Measurements from ENCODE around the gene BCKDHA.

DNA sequence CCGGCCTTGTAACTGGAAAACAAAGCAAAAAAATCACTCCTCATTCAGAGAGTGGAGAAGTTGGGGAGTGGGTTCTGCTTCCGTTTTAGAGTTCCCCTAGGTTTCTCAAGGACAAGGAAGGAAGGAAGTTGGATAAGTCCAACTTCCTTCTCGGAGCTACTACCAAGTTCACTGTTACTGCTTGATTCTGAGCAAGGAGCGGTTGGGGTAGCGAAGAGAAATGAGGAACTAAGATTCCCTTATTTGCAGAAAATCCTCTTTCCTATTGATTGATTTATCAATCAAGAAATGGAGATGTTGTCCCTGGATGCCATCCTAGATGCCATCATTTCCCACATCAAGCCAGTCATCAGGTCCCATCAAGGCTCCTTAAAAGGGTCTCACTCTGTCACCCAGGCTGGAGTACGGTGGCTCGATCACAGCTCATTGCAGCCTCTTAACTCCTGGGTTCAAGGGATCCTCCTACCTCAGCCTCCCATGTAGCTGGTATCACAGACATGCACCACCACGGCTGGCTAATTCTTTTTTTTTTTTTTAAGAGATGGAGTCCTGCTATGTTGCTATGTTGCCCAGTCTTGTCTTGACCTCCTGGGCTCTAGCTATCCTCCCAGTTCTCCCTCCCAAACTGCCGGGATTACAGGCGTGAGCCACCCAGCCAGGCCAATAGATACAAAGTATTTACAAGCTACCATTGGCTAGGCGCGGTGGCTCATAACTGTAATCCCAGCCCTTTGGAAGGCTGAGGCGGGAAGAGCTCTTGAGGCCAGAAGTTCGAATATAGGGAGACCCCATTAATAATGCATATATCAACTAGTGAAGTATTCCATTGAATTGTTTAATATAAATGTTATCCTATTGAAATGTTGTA lies 32.9 kb upstream of the BCKDHA start:
- TF ChIP-seq, protein P1, sequence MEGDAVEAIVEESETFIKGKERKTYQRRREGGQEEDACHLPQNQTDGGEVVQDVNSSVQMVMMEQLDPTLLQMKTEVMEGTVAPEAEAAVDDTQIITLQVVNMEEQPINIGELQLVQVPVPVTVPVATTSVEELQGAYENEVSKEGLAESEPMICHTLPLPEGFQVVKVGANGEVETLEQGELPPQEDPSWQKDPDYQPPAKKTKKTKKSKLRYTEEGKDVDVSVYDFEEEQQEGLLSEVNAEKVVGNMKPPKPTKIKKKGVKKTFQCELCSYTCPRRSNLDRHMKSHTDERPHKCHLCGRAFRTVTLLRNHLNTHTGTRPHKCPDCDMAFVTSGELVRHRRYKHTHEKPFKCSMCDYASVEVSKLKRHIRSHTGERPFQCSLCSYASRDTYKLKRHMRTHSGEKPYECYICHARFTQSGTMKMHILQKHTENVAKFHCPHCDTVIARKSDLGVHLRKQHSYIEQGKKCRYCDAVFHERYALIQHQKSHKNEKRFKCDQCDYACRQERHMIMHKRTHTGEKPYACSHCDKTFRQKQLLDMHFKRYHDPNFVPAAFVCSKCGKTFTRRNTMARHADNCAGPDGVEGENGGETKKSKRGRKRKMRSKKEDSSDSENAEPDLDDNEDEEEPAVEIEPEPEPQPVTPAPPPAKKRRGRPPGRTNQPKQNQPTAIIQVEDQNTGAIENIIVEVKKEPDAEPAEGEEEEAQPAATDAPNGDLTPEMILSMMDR (IDR thresholded peaks at IDR 0.05; ENCODE audit: insufficient read depth, low read length): no peak
- TF ChIP-seq SPI1 (IDR thresholded peaks at IDR 0.05; ENCODE audit: borderline replicate concordance, low read depth) (peak; percentile 62; the same call in 1 of the 2 replicates), POLR2AphosphoS5 (IDR thresholded peaks at IDR 0.05; ENCODE audit: low read depth) (no peak)
- TF ChIP-seq, protein P2, sequence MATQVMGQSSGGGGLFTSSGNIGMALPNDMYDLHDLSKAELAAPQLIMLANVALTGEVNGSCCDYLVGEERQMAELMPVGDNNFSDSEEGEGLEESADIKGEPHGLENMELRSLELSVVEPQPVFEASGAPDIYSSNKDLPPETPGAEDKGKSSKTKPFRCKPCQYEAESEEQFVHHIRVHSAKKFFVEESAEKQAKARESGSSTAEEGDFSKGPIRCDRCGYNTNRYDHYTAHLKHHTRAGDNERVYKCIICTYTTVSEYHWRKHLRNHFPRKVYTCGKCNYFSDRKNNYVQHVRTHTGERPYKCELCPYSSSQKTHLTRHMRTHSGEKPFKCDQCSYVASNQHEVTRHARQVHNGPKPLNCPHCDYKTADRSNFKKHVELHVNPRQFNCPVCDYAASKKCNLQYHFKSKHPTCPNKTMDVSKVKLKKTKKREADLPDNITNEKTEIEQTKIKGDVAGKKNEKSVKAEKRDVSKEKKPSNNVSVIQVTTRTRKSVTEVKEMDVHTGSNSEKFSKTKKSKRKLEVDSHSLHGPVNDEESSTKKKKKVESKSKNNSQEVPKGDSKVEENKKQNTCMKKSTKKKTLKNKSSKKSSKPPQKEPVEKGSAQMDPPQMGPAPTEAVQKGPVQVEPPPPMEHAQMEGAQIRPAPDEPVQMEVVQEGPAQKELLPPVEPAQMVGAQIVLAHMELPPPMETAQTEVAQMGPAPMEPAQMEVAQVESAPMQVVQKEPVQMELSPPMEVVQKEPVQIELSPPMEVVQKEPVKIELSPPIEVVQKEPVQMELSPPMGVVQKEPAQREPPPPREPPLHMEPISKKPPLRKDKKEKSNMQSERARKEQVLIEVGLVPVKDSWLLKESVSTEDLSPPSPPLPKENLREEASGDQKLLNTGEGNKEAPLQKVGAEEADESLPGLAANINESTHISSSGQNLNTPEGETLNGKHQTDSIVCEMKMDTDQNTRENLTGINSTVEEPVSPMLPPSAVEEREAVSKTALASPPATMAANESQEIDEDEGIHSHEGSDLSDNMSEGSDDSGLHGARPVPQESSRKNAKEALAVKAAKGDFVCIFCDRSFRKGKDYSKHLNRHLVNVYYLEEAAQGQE (IDR thresholded peaks at IDR 0.05; ENCODE audit: insufficient replicate concordance, low read depth): no peak
